Fibroblast of skin of scalp (primary cell): Measurements from ENCODE around the gene LDLRAD2.
"Not testable (repeated sequence)": the region's sequence is repeated elsewhere in the genome, so short reads cannot be mapped to it uniquely, and the experiment has no call there.

Experiments used
- DNase-seq: peaks from one replicate; pipeline ENCODE4 v3.0.0-alpha.2; 2013

The LDLRAD2 gene

DNA sequence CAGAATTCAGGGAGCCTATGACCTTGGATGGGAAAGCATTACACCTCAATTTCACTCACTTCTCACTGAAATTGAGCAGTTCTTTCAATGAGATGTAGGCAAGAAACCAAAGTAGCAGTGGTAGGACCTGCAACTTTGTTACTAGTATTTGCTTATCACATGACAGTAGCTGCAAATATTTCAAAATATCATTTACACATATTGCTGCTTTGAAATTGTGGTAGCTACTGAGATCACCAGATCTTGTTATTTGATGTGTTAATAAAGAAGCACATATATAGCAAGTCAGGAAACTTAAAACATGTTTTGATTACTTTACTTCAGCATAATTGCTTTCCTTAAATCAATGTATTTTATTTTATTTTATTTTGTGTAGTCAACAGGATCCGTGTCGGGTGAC is 12.9 kb downstream of the LDLRAD2 start:
- no peak for DNase-seq

DNA sequence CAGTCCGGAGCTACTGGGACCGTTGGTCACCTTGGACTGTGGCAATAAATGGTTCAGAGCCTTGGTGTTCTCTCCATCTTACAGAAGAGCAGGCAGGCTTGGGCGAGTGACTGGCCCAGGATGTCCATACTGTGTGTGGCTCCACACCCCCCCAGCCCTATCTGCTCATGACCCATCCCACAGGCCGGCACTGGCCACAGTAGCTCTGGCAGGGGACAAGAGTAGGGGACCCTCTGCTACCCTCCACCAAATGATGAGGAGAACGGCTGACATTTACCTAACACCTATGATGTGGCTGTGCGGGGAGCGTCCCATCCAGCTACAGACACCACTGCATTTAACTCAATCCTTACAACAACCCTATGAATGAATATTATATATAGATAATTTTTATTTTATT is 13.3 kb downstream of the LDLRAD2 start:
- no peak for DNase-seq

DNA sequence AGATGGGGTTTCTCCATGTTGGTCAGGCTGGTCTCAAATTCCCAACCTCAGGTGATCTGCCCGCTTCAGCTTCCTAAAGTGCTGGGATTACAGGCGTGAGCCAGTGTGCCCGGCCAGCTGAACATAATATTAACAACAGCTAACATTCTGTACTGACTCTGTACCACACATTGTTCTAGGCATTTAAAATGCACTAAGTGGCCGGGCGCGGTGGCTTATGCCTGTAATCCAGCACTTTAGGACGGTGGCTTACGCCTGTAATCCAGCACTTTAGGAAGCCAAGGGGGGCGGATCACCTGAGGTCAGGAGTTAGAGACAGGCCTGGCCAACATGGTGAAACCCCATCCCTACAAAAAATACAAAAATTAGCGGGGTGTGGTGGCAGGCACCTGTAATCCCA is 14.6 kb downstream of the LDLRAD2 start:
- not testable (repeated sequence) for DNase-seq

DNA sequence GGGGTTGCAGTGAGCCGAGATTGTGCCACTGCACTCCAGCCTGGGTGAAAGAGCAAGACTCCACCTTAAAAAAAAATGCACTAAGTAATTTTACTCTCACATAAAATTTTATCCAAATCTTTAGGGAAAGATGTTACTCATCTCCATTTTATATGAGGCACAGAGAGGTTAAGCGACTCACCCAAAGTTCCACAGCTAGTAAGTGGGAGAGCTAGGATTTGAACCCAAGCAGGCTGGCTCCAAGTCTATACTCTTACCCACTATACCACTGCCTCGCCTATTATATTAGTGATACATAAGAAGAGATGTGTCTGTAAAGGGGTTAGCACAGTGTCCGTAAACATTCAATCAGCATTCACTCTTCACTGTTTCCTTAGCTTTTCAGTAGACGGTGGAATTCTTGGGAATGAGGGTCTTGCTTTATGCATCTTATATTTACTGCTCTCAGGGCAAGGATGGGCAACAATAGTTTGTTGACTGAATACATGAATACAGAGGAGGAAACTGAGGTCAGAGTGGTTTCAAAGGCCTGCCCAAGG is 15.1 kb downstream of the LDLRAD2 start:
- DNase-seq: no peak

DNA sequence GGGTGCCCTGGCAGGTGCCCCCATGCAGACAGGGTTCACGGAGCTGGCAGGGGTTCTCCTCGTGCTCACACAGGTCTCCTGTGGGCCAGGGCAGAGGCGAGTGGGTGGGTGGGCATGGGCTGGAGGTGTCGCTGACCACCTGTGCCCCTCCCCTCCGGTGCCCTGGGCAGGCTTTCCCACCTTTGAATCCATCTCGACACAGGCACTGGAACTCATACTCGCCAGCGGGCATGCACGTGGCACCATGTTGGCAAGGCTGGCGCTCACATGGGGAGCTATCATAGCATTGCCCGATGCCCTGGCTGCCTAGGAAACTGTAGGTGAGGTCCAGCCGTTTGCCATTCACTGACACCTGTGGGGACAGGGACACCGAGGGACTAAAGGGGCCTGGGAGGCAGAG is 16.0 kb downstream of the LDLRAD2 start:
- DNase-seq: no peak

DNA sequence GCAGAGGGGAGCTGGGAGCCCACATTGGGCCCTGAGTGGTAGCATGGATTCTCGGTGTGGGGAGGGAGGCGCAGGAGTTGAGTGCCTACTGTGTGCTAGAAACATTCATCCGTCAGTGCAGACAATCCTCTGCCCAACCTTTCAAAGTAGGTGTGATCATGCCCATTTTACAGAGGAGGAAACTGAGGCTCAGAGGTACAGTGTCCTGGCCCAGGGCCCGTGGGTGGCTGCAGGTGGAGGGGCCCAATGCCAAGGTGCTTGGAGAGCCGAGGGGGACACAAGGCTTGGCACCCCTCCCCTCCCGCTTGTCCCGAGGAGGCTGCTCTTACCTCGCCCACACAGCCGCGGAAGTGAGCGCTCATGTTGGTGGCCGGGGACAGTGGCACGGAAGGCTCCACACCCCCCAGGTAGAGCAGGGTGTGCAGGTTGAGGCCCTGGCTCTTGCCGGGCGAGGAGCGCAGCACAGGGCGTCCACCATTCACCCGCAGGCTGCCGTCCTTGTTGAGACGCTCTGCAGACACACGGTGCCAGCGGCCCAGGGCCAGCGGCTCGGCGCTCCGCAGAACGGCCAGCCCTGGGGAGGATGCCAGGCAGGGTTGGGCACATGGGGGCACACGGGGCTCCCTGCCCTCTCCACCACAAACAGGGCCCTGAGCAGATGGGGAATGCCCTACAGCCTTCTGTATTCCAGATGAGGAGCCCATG is 16.6 kb downstream of the LDLRAD2 start:
- no peak for DNase-seq

DNA sequence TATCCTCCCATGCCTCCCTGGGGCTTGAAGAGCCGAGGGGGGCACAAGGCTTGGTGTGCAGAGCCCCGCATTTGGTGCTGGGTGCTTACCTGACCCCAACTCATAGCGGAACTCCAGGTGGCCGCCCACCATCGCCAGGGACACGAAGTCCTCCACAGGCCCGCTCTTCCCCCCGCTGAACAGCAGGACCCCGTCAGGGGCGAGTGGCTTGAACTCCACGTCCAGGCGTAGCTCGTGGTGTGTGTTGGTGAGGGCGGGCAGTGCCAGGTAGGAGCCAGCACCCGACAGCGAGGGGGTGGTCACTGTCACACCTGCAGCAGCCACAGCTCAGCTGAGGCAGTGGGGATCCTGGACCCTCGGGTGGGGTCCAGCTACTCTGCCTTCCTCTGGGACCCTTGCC is 17.2 kb downstream of the LDLRAD2 start:
- DNase-seq: no peak

DNA sequence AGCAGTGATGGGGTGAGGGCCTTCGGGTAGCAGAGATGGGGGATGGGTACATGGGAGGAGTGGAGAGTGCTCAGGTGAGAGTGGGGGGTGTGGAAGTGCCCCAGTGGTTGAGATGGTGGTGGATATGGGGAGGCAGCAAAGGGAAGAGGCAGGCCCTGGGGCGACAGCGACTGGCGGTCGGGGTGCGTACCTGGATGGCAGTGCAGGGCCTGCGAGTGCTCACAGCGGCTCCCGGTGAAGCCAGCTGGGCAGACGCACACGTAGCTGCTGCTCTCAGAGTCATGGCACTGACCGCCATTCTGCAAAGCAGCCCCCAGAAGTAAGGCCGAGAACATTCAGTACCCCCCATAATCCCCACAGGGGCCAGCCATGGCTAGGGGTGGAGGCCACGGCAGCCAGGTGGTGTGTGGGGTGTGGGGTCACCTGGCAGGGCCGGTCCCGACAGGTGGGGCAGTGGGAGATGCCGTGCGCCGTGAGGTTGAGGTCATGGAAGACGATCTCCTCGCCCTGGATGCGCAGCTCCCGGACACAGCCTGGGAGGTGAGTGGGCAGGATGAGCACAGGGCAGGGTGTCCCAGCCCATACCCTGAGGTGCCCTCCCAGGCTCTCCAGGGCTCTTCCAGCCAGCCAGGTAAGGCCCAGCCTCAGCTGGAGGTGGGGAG is 18.9 kb downstream of the LDLRAD2 start:
- no peak for DNase-seq

DNA sequence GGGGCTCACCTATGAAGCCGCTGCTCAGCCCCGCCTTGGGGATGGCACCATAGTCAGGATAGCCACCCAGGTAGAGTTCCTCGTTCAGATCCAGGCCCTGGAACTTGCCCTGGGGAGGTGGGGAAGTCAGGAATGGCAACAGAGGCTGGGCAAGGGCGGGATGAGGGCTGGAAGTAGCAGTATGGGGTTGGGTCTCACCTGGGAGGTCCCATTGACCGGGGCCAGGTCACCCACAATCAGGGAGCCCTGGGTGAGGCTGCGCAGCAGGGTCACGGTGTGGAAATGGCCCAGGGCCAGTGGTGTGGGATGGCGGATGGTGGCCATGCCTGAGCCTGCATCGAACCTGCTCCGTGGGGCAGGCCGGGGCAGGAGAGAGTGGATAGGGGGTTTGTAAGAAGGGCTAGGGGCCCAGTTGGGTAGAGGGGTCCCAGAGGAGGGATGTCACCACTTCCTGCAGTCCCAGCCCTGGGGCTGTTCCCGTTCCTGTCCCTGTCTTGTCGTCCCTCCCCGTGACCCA is 19.4 kb downstream of the LDLRAD2 start:
- DNase-seq: no peak

DNA sequence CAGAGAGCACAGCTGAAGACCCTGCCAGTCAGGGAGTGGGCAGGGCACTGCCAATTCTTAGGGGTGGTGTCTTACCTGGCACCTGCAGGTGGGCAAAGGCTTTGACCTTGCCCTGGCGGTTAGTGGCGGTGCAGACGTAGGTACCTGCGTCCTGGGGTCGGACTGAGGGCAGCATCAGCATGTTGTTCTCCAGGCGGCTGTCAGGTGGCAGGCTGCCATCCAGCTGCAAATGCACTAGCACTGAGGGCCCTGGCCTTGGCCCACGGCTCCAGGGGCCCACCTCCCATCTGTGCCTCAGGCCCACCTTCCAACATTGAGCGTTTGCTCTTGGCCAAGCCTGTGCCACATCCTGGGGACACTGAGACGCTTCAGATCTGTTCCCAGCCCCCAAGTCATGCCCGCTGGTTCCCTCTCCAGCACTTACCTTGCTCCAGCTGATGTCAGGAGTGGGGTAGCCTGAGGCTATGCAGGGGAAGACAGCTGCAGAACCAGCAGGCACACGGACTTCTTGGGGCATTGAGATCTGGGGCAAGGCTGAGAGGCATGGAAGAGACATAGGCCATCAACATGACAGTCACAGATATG is 21.4 kb downstream of the LDLRAD2 start:
- DNase-seq: no peak

DNA sequence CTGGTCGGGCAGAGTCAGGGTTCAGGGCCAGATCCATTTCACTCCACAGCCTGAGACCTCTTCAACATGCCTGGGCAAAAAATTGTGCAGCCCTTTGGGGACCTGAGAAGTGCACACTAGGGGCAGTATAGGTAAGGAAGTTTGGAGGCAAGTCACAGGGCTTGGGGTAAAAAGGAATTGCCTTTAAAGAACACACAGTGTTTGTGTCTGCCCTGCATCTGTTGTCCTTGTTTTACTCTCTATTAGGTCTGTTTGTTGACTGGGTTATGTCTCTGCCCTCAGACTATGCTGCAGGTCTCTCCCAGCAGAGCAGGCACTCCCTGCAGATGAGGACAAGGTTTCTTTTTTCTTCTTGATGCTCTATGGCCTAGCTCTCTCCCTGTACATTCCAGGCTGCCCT is 22.0 kb downstream of the LDLRAD2 start:
- DNase-seq: no peak

DNA sequence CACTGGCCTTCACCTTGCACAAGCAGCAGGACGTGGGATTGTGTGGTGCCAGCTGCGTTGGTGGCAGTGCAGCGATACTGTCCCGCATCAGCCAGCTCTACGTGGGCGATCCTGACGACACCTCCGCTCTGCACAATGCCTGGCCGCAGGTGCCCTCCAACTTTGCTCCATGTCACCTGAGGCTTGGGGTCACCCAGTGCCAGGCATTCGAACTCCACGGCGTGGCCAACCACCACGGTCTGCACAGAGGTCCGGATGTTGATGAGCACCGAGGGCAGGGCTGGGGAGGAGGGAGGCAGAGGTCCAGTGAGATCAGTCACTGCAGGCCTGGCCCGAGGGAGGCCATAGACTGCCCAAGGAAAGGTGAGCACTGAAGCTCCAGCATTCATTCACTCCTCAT is 22.6 kb downstream of the LDLRAD2 start:
- DNase-seq: no peak

DNA sequence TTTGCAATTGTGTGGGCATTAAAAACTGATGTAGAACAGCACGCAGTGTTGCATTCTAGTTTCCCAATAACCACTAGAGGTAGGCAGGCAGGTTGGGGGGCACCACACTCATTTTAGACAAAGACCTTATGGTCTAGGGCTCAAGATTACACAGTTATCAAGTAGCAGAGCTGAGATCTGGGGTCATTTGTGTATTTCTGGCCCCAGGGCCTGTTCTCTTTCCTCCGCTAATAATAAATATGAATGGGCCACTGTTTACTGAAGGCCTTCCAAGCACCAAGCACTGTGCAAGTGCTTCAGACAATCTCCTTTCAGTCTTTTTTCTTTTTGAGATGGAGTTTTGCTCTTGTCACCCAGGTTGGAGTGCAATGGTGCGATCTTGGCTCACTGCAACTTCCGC is 23.9 kb downstream of the LDLRAD2 start:
- DNase-seq: no peak

DNA sequence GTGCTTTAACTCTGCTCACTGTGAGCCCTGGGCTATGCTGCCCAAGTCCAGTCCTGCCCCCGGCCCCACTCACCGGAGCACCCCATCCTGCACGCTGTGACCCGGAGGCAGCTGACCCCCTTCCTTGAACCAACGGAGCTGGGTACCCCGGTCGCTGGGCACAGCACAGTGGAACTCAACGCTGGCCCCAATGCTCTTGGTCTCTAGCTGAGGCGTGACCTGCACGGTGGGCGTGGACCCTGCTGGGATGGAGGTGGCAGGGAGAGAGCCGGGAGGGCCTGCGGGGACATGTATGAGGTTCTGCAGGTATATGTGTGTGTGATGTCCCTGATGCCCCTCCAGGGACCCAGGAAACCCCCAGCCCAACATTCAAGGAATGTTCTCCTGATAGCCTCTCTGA is 24.7 kb downstream of the LDLRAD2 start:
- no peak for DNase-seq

DNA sequence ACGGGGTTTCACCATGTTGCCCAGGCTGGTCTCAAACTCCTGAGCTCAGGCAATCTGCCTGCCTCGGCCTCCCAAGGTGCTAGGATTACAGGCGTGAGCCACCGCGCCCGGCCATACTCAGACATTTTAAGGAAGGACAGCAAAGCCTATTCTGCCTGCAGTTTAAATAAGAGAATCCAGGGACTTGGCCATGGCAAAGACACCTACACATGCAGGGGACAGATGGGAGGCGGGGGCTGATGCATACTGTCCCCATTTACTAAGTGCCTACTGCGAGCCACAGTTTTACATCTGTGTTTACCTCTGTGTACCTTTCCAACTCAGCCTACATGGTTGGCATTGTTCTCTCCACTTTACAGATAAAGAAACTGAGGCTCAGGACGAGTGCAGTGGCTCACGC is 25.4 kb downstream of the LDLRAD2 start:
- no peak for DNase-seq

DNA sequence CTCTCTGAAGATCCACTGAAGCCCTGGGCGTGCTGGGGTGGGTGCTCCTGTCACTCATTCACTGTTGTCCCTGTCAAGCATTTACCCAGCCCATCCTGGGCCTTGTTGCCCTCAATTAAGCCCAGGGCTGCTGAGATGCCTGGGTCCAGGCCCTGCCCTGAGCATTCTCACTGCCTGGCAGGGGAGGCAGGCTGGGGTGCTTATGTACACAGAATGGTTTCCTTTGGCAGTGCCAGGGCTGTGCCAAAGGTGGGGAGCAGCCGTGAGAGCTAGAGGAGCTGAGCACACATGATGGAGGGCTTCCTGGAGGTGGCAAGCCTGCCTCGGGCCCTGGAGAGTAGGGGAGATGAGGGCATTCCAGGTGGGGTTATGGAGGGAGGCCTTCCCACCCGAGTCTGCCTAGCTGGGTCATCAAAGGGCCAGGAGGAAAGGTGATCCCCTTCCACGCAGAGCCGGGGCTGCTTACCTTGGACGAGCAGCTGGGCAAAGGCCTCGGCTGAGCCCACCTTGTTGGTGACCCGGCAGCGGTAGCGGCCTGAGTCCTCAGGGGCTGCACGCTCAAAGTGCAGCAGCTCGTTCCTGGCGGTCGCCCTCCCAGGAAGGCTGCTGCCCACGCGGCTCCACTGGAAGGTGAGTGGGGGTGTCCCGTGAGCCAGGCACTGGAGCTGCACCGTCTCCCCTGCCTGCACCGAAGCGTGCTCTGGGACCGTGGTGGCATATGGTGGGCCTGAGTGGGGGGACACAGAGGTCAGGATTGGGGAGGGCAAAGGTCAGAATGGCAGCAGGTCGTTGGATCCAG is 26.5 kb downstream of the LDLRAD2 start:
- DNase-seq: no peak

DNA sequence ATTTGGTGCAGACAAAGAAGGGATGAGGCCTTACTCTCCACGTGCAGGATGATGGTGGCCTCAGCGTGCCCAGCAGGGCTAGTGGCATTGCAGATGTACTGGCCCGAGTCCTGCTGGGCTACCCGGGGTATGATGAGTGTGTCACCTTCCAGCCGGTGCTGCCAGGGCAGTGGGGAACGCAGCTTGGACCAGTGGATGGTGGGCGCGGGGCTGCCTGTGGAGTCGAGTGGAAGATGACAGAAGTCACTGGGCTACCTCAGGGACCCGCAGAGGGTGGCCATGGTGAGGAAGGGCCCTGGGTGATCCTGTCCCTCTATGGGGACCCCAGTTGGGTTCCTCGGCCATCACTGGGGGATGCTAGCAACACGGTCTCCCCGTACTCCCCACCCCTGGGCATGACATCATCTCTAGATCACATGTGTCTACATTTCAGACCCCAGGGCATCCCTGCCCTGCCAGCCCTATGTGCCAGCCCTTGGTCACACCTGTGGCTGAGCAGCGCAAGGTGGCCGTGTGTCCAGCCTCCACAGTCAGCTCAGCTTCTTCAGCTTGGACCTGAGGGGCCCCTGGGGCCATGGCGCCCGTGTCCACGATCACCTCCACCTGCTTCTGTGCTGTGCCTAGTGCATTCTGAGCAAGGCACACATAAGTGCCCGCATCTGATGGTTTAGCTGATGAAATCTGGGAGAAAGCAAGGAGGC is 27.4 kb downstream of the LDLRAD2 start:
- no peak for DNase-seq

DNA sequence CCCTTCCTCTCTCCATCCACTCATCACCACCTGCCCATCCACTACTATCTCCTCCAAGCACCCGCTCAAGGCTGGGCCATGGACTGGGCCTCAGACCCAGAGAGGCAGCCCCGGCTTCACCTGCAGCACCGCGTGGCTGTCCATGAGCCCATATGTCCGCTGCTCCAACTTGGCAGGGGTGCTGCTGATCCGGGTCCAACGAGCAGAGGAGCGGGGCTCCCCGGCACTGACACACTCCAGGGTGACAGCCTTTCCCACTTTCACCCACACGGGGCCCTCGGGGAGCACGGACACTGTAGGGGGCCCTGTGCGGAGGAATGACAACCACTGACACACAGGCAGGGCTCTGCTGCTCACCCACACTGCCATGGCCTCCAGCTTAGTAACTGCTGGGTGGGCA is 28.9 kb downstream of the LDLRAD2 start:
- no peak for DNase-seq

DNA sequence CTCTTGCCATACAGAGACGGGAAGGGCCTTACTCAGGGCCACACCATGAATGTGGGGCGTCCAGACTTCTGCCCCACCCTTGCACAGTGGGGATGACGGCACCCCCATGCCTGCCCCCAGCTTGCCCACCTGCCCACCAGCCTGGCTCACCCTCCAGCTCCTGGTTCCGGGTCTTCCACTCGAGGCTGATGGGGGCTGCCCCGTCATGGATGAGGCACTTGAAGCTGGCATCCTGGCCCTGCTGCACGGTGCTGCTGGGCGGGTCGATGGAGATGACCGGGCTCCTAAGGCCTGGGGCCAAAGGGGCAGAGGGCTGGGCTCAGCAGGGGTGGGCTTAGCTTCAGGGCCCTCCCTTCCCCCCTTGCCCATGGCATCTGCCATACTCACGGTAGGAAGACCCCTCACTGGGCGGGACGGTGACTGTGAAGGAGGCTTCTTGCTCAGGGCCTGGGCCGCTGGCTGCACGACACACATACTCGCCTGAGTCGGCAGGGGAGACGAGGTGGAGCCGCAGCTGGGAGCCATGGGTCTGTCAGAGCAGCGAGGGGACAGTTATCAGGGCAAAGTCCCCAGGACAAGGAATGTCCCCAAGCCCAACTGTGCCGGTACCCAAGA is 29.9 kb downstream of the LDLRAD2 start:
- DNase-seq: no peak

DNA sequence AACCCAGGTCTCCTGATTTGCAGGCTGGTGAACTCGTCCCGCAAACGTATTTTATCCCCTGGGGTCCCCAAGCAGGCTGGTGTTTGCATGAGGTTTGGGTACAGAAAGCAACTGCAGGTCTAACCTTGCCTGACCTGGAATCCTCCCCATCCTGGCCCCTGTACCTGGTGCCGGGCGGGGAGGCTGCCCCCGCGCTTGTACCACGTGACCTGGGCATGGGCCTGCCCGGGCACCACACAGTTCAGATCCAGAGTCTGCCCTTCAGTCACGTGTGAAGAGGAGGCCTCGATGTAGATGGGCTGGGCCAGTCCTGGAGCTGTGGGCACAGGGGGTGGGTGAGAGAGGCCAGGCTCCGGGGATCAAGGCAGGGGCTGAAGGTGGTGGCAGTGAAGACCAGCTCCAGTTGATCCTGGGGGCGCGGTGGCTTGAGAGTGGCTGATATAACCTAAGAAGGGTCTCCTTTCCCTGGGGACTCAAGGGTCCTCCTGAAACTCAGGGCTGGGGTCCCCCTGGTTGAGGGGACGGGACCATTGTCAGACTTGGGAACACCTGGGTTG is 30.6 kb downstream of the LDLRAD2 start:
- no peak for DNase-seq

DNA sequence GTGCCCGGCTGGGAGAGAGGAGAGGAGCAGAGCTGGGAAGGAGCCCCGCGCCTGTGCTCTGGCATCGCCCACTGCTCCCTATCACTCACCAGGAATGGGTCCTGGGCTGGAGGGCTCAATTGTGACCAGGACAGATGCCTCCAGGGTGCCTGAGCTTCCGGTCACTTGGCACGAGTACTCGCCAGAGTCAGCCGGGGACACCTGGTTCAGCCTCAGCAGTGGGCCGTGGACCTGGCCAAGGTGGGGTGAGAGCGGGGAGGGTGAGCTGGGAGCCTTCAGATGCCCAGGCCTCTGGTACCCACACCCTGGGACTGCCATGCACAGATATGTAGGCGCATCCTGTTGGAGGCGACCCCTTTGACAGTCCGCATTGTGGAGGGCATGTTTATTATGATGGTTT is 31.1 kb downstream of the LDLRAD2 start:
- DNase-seq: no peak

DNA sequence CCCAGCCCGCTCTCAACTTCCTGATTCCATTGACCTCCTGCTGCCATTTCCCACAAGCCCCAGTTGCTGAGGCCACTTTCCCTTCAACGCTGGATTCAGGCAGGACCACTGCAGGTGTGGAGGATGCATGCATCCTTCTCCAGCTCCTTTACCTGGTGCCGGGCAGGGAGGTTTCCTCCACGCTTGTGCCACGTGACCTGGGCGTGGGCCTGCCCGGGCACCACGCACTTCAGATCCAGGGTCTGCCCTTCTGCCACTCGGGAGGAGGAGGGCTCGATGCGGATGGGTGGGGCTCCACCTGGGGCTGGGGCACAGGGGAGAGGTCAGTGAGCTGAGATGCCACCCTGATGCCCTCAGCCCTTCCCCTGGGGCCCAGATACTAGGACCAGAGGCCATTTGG is 31.9 kb downstream of the LDLRAD2 start:
- DNase-seq: no peak
